ENCODE results near the gene FRMD8. TPM values are rescaled to one million over a fixed set of nuclear protein-coding genes. Genes with fewer than 3 reads are reported as not detected.

Gene FRMD8
- total RNA-seq, 1 experiment from 2014 or later = 40.2 TPM

- H3K27me3 Mint-ChIP-seq (ENCODE audit: unreplicated experiment) = peaks cover 16% of the 10 kb centered on the region
- no peaks in the 10 kb centered on the region for H3K9me3 Mint-ChIP-seq (ENCODE audit: low read depth, unreplicated experiment)
- peaks cover 55% of the 10 kb centered on the region for H3K4me1 Mint-ChIP-seq (ENCODE audit: low read depth, unreplicated experiment)
- BruUV-seq (replicated peaks) = no TSS peak
- H3K4me3 Mint-ChIP-seq (ENCODE audit: low read depth, unreplicated experiment) = peak overlapping the region; percentile 90
- intact Hi-C loops (cut with micrococcal nuclease; ENCODE audit: unreplicated experiment) = no loop called here
- H3K36me3 Mint-ChIP-seq (ENCODE audit: insufficient read depth, unreplicated experiment) = peaks cover 88% of the 10 kb centered on the region
- CTCF ChIA-PET = interaction anchor here (0.8 to 1.2 kb wide), 2 partner anchors 12 to 86 kb away, joined by 3 to 4 read pairs; no protein-coding TSS in a partner anchor
- peak; percentile 97 for DNase-seq
- H3K27ac Mint-ChIP-seq (ENCODE audit: unreplicated experiment) = peak overlapping the region; percentile 99
- no peak for TF ChIP-seq CTCF (IDR thresholded peaks at IDR 0.05; ENCODE audit: unreplicated experiment)
These were observed 35.6 kb downstream of the FRMD8 start for GRCh38 chr11:65421794-65422632.

- Mint-ChIP-seq H3K4me3 (ENCODE audit: low read depth, unreplicated experiment) (peak within 1 kb of the TSS; percentile 90), H3K9me3 (ENCODE audit: low read depth, unreplicated experiment) (no peaks in the 10 kb centered on the region), H3K27me3 (ENCODE audit: unreplicated experiment) (peaks cover 16% of the 10 kb centered on the region), H3K36me3 (ENCODE audit: insufficient read depth, unreplicated experiment) (peaks cover 93% of the 10 kb centered on the region), H3K4me1 (ENCODE audit: low read depth, unreplicated experiment) (peaks cover 55% of the 10 kb centered on the region), H3K27ac (ENCODE audit: unreplicated experiment) (peak within 1 kb of the TSS; percentile 99)
- intact Hi-C loops (cut with micrococcal nuclease; ENCODE audit: unreplicated experiment) = no loop called here
- peak; percentile 96 for DNase-seq
- CTCF ChIA-PET = interaction anchor here (0.8 to 1.9 kb wide), 2 partner anchors 11 to 79 kb away, joined by 3 to 4 read pairs; no protein-coding TSS in a partner anchor
- BruUV-seq (replicated peaks) = no TSS peak
- no peak for TF ChIP-seq CTCF (IDR thresholded peaks at IDR 0.05; ENCODE audit: unreplicated experiment)
These were observed 36.4 kb downstream of the FRMD8 start, which contains the start of gene NEAT1 for GRCh38 chr11:65422633-65423515. Gene NEAT1 (plus strand): TSS chr11:65422798.

GRCh38 chr11:65423516-65424204 is 37.2 kb downstream of the FRMD8 start:
- CTCF ChIA-PET = interaction anchor here (1.9 kb wide), 1 partner anchor 78 kb away, joined by 4 read pairs; no protein-coding TSS in a partner anchor
- H3K4me1 Mint-ChIP-seq (ENCODE audit: low read depth, unreplicated experiment) = peaks cover 55% of the 10 kb centered on the region
- peaks cover 97% of the 10 kb centered on the region for H3K36me3 Mint-ChIP-seq (ENCODE audit: insufficient read depth, unreplicated experiment)
- intact Hi-C loops (cut with micrococcal nuclease; ENCODE audit: unreplicated experiment) = loop anchor here (1.0 kb wide), 1 partner anchor 78 kb away; no protein-coding TSS in a partner anchor
- TF ChIP-seq CTCF (IDR thresholded peaks at IDR 0.05; ENCODE audit: unreplicated experiment) = no peak
- DNase-seq = no peak
- H3K9me3 Mint-ChIP-seq (ENCODE audit: low read depth, unreplicated experiment) = no peaks in the 10 kb centered on the region
- peak overlapping the region; percentile 99 for H3K27ac Mint-ChIP-seq (ENCODE audit: unreplicated experiment)
- BruUV-seq (replicated peaks) = no TSS peak
- H3K4me3 Mint-ChIP-seq (ENCODE audit: low read depth, unreplicated experiment) = peak overlapping the region; percentile 90
- peaks cover 16% of the 10 kb centered on the region for H3K27me3 Mint-ChIP-seq (ENCODE audit: unreplicated experiment)

All from Calu3 (cell line).